ENCODE data around the gene KLRC3.
"Not testable (repeated sequence)": the region's sequence is repeated elsewhere in the genome, so short reads cannot be mapped to it uniquely, and the experiment has no call there.

Gene KLRC3

GRCh38 chr12:10437601-10438000, 17.2 kb upstream of the KLRC3 start:
- H3K27ac ChIP-seq; DNase-seq (ENCODE audit: low read depth, low spot score); H3K4me3 ChIP-seq; H3K9me3 ChIP-seq (ENCODE audit: low read depth, low read length); H3K36me3 ChIP-seq (ENCODE audit: insufficient read depth, low read length); H3K9ac ChIP-seq (ENCODE audit: insufficient read length): not testable (repeated sequence)

GRCh38 chr12:10435816-10436215, 15.4 kb upstream of the KLRC3 start, which contains the start of gene KLRC2:
Gene KLRC2, minus strand, starts transcription at chr12:10436010. Its CDS starts 24 bp downstream, at chr12:10435986.
- not testable (repeated sequence) for H3K9ac ChIP-seq (ENCODE audit: insufficient read length); H3K4me3 ChIP-seq; DNase-seq (ENCODE audit: low read depth, low spot score); H3K9me3 ChIP-seq (ENCODE audit: low read depth, low read length); H3K36me3 ChIP-seq (ENCODE audit: insufficient read depth, low read length); H3K27ac ChIP-seq

- DNase-seq (ENCODE audit: low read depth, low spot score); H3K9ac ChIP-seq (ENCODE audit: insufficient read length); H3K36me3 ChIP-seq (ENCODE audit: insufficient read depth, low read length); H3K27ac ChIP-seq; H3K4me3 ChIP-seq; H3K9me3 ChIP-seq (ENCODE audit: low read depth, low read length): not testable (repeated sequence)
Observed at GRCh38 chr12:10430623-10431022, 10.2 kb upstream of the KLRC3 start.

- not testable (repeated sequence) for H3K9ac ChIP-seq (ENCODE audit: insufficient read length); H3K4me3 ChIP-seq; H3K36me3 ChIP-seq (ENCODE audit: insufficient read depth, low read length); H3K9me3 ChIP-seq (ENCODE audit: low read depth, low read length); H3K27ac ChIP-seq; DNase-seq (ENCODE audit: low read depth, low spot score)
Observed at GRCh38 chr12:10425938-10426337, 5.5 kb upstream of the KLRC3 start.

GRCh38 chr12:10424260-10424899, 4.0 kb upstream of the KLRC3 start:
- DNase-seq (ENCODE audit: low read depth, low spot score); H3K36me3 ChIP-seq (ENCODE audit: insufficient read depth, low read length); H3K4me3 ChIP-seq; H3K9me3 ChIP-seq (ENCODE audit: low read depth, low read length); H3K27ac ChIP-seq; H3K9ac ChIP-seq (ENCODE audit: insufficient read length): not testable (repeated sequence)

GRCh38 chr12:10422159-10422558, 1.8 kb upstream of the KLRC3 start:
- H3K27ac ChIP-seq; H3K9ac ChIP-seq (ENCODE audit: insufficient read length); H3K9me3 ChIP-seq (ENCODE audit: low read depth, low read length); H3K36me3 ChIP-seq (ENCODE audit: insufficient read depth, low read length); H3K4me3 ChIP-seq; DNase-seq (ENCODE audit: low read depth, low spot score): not testable (repeated sequence)

- Histone ChIP-seq H3K4me3 (no peak within 1 kb of the TSS), H3K9me3 (ENCODE audit: low read depth, low read length) (peaks cover 5% of the 10 kb centered on the region; the same call in 1 of the 2 replicates), H3K9ac (ENCODE audit: insufficient read length) (no peak within 1 kb of the TSS), H3K36me3 (ENCODE audit: insufficient read depth, low read length) (no peaks in the 10 kb centered on the region), H3K27ac (no peak within 1 kb of the TSS)
- TF ChIP-seq EZH2 (IDR thresholded peaks at IDR 0.05) (no peak), FOXP2 (optimal IDR thresholded peaks at IDR 0.05; ENCODE audit: control extremely low read depth, extremely low read length, insufficient read depth) (no peak), POLR2AphosphoS5 (IDR thresholded peaks at IDR 0.05; ENCODE audit: borderline replicate concordance, low read depth, low read length) (no peak)
- DNase-seq (ENCODE audit: low read depth, low spot score): no peak
Observed at GRCh38 chr12:10409392-10409791, 11.0 kb downstream of the KLRC3 start, which contains the start of gene KLRC4. Gene KLRC4, minus strand, starts transcription at chr12:10409757. Its CDS starts 182 bp downstream, at chr12:10409575.

GRCh38 chr12:10408842-10409241, 11.6 kb downstream of the KLRC3 start:
- no peak overlapping the region for H3K27ac ChIP-seq
- peaks cover 5% of the 10 kb centered on the region; the same call in 1 of the 2 replicates for H3K9me3 ChIP-seq (ENCODE audit: low read depth, low read length)
- H3K4me3 ChIP-seq: no peak overlapping the region
- H3K36me3 ChIP-seq (ENCODE audit: insufficient read depth, low read length): no peaks in the 10 kb centered on the region
- TF ChIP-seq EZH2 (IDR thresholded peaks at IDR 0.05): no peak
- no peak for TF ChIP-seq POLR2AphosphoS5 (IDR thresholded peaks at IDR 0.05; ENCODE audit: borderline replicate concordance, low read depth, low read length)
- TF ChIP-seq FOXP2 (optimal IDR thresholded peaks at IDR 0.05; ENCODE audit: control extremely low read depth, extremely low read length, insufficient read depth): no peak
- no peak overlapping the region for H3K9ac ChIP-seq (ENCODE audit: insufficient read length)
- no peak for DNase-seq (ENCODE audit: low read depth, low spot score)

- Histone ChIP-seq H3K4me3 (no peak overlapping the region), H3K9me3 (ENCODE audit: low read depth, low read length) (peaks cover 5% of the 10 kb centered on the region; the same call in 1 of the 2 replicates), H3K9ac (ENCODE audit: insufficient read length) (no peak overlapping the region), H3K36me3 (ENCODE audit: insufficient read depth, low read length) (no peaks in the 10 kb centered on the region), H3K27ac (no peak overlapping the region)
- DNase-seq (ENCODE audit: low read depth, low spot score): no peak
- TF ChIP-seq EZH2 (IDR thresholded peaks at IDR 0.05) (no peak), POLR2AphosphoS5 (IDR thresholded peaks at IDR 0.05; ENCODE audit: borderline replicate concordance, low read depth, low read length) (no peak), FOXP2 (optimal IDR thresholded peaks at IDR 0.05; ENCODE audit: control extremely low read depth, extremely low read length, insufficient read depth) (no peak)
Observed at GRCh38 chr12:10406725-10407124, 13.7 kb downstream of the KLRC3 start.

GRCh38 chr12:10405294-10405693, 15.1 kb downstream of the KLRC3 start:
- Histone ChIP-seq H3K4me3 (no peak overlapping the region), H3K9ac (ENCODE audit: insufficient read length) (no peak overlapping the region), H3K27ac (no peak overlapping the region), H3K36me3 (ENCODE audit: insufficient read depth, low read length) (no peaks in the 10 kb centered on the region), H3K9me3 (ENCODE audit: low read depth, low read length) (peaks cover 5% of the 10 kb centered on the region; the same call in 1 of the 2 replicates)
- no peak for DNase-seq (ENCODE audit: low read depth, low spot score)
- TF ChIP-seq POLR2AphosphoS5 (IDR thresholded peaks at IDR 0.05; ENCODE audit: borderline replicate concordance, low read depth, low read length) (no peak), FOXP2 (optimal IDR thresholded peaks at IDR 0.05; ENCODE audit: control extremely low read depth, extremely low read length, insufficient read depth) (no peak), EZH2 (IDR thresholded peaks at IDR 0.05) (no peak)

Measured in SK-N-MC (cell line).